Epithelial cell of proximal tubule (primary cell): Measurements from ENCODE around the gene NPFFR2. TPM values are rescaled to one million over a fixed set of nuclear protein-coding genes. Genes with fewer than 3 reads are reported as not detected.

Experiments
- DNase-seq: peaks from one replicate; pipeline ENCODE4 v3.0.0-alpha.2; 2011; ENCODE audit warnings: low read depth
- H3K4me3 ChIP-seq: 2 replicates; pipeline ENCODE4 v1.5.1; 2011; ENCODE audit warnings: low read depth, mild to moderate bottlenecking, low read length
- total RNA-seq: library from RNA; depleted of rRNA; stranded (reverse); fragments of >200 nt; gene quantifications from 2 replicates; pipeline ENCODE4 v1.2.3, GENCODE V29; 2015
- TF ChIP-seq, protein P1 (sequence below): conservative IDR thresholded peaks from 2 replicates; pipeline ENCODE4 v1.5.1; 2012; ENCODE audit warnings: low read depth, mild to moderate bottlenecking, low read length

NPFFR2 gene
- total RNA-seq, 1 donor from 2014 or later = 3.4 TPM

DNA sequence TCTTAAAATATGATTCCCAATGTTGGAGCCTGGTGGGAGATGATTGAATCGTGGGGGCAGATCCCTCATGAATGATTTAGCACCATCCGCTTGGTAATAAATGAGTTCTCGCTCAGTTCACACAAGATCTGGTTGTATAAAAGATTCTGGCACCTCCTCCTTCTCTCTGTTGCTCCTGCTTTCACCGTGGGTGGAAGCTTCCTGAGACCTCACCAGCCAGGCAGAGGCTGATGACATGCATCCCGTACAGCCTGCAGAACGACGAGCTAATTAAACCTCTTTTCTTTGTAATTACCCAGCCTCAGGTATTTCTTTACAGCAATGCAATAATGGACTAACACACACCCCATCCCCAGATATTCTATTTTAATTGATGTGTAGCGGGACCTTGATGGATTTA is 162.2 kb downstream of the NPFFR2 start:
- H3K4me3 ChIP-seq = no peak overlapping the region
- DNase-seq = no peak
- TF ChIP-seq, protein P1, sequence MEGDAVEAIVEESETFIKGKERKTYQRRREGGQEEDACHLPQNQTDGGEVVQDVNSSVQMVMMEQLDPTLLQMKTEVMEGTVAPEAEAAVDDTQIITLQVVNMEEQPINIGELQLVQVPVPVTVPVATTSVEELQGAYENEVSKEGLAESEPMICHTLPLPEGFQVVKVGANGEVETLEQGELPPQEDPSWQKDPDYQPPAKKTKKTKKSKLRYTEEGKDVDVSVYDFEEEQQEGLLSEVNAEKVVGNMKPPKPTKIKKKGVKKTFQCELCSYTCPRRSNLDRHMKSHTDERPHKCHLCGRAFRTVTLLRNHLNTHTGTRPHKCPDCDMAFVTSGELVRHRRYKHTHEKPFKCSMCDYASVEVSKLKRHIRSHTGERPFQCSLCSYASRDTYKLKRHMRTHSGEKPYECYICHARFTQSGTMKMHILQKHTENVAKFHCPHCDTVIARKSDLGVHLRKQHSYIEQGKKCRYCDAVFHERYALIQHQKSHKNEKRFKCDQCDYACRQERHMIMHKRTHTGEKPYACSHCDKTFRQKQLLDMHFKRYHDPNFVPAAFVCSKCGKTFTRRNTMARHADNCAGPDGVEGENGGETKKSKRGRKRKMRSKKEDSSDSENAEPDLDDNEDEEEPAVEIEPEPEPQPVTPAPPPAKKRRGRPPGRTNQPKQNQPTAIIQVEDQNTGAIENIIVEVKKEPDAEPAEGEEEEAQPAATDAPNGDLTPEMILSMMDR = no peak

DNA sequence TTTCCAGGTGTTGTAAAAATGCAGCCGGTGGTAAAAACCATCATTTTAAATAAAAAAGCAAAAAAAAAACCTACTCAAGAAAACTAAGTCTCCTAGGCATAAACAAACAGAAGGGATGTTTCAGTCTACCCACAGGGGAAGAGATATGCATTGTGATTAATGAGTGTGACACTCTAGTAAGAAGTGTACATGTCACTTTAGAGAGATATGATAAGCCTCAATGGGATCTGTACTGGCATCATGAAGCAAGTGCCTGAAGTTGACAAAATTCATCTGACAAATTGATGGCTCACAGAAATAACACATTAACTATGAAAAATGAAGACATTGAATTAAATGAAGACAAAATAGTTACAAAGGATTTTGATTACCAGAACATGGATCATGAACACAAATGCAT is 162.7 kb downstream of the NPFFR2 start:
- no peak for DNase-seq
- TF ChIP-seq, protein P1 = no peak
- H3K4me3 ChIP-seq = no peak overlapping the region

Other genes starting within 250 kb of the NPFFR2 start
- gene GC, start 247.9 kb upstream of the NPFFR2 start, total RNA-seq = not detected in 2 replicates